HCT116 (cell line): Measurements from ENCODE around the gene FHIT. TPM values are rescaled to one million over a fixed set of nuclear protein-coding genes. Genes with fewer than 3 reads are reported as not detected.

ENCODE experiments used
- ATAC-seq: fragments of 200-7000 bp; cut with Tn5 transposase; 2 replicates; pipeline ENCODE4 v1.9.1; 2020; ENCODE audit warnings: mild to moderate bottlenecking, moderate library complexity
- BruUV-seq: library from RNA; stranded (reverse); fragments of 400-500 nt; replicated peaks from 2 replicates; lab custom pipeline; 2021; lab: Mats Ljungman, UMichigan
- CTCF ChIA-PET: fragments of 300-600 bp; sonication (Branson Sonifier 250); formaldehyde crosslinking; loops from one replicate; lab custom pipeline; 2021; ENCODE audit warnings: antibody characterized with exemption; lab: Charles Lee
- POLR2A ChIA-PET: fragments of 300-600, 350-600 bp; sonication (Branson Sonifier 250); formaldehyde crosslinking; loops from one replicate; lab custom pipeline; 2021; ENCODE audit warnings: antibody characterized with exemption; lab: Charles Lee
- RAD21 ChIA-PET, 2 experiments: fragments of 300-600 bp; sonication (Branson Sonifier 250); formaldehyde crosslinking; loops; one replicate each; lab custom pipeline; 2023; ENCODE audit warnings: low total read pairs in 2 of 2; ENCODE audit not compliant: uncharacterized antibody in 2 of 2, unreplicated experiment in 2 of 2, low non-redundant PET in 1 of 2; lab: Charles Lee
- DNase-seq: peaks from one replicate; pipeline ENCODE4 v3.0.0-alpha.2; 2010; ENCODE audit warnings: low read depth, low spot score
- H2AFZ ChIP-seq: fragments of 200-600 bp; shearing (Covaris generic), sonication (generic); 2 replicates; pipeline ENCODE4 v1.6.1; 2017; ENCODE audit warnings: low read depth, mixed run types, mixed read lengths, antibody characterized with exemption, low read length; ENCODE audit not compliant: poor library complexity, severe bottlenecking
- H3K27ac ChIP-seq: 2 replicates; pipeline ENCODE4 v1.5.1; 2012; ENCODE audit warnings: low read depth, low read length
- H3K27me3 ChIP-seq: fragments of 200-600 bp; sonication (generic); 2 replicates; pipeline ENCODE4 v1.6.1; 2016; ENCODE audit warnings: mixed run types, low read length, mixed read lengths; ENCODE audit not compliant: insufficient read depth
- H3K36me3 ChIP-seq, 2 experiments: fragments of 200-500 bp in 1 of 2; fragments of 200-600 bp in 1 of 2; sonication (Bioruptor generic) in 1 of 2; sonication (generic) in 1 of 2; 2 replicates each; pipeline versions ENCODE4 v1.5.1 to v1.6.1; 2014 to 2016; ENCODE audit warnings: low read length in 2 of 2, inconsistent platforms in 1 of 2, mixed read lengths in 1 of 2, mixed run types in 1 of 2; ENCODE audit not compliant: insufficient read depth in 2 of 2, control insufficient read depth in 1 of 2
- H3K4me1 ChIP-seq, 2 experiments: fragments of 200-600 bp in 1 of 2; sonication (generic) in 1 of 2; 2 replicates each; pipeline versions ENCODE4 v1.5.1 to v1.6.1; 2012 to 2017; ENCODE audit warnings: low read length in 2 of 2, inconsistent platforms in 1 of 2, mild to moderate bottlenecking in 1 of 2, mixed read lengths in 1 of 2, mixed run types in 1 of 2, moderate library complexity in 1 of 2; ENCODE audit not compliant: insufficient read depth in 2 of 2, control insufficient read depth in 1 of 2
- H3K4me2 ChIP-seq: fragments of 200-600 bp; sonication (generic); 2 replicates; pipeline ENCODE4 v1.6.1; 2017; ENCODE audit warnings: mixed run types, low read length, mixed read lengths
- H3K4me3 ChIP-seq, 2 experiments: fragments of 200-600 bp in 1 of 2; sonication (generic) in 1 of 2; replicated peaks in 1 of 2; 2 replicates each; pipeline ENCODE4 v1.5.1; 2011 to 2016; ENCODE audit warnings: low read length in 2 of 2, control low read depth in 1 of 2, low read depth in 1 of 2, mild to moderate bottlenecking in 1 of 2, mixed read lengths in 1 of 2, mixed run types in 1 of 2
- H3K79me2 ChIP-seq: fragments of 200-600 bp; sonication (generic); 2 replicates; pipeline ENCODE4 v1.6.1; 2017; ENCODE audit warnings: mild to moderate bottlenecking, mixed run types, low read length, moderate library complexity, mixed read lengths; ENCODE audit not compliant: insufficient read depth
- H3K9ac ChIP-seq: fragments of 200-600 bp; sonication (generic); 2 replicates; pipeline ENCODE4 v1.6.1; 2016; ENCODE audit warnings: low read length, mixed read lengths
- H3K9me2 ChIP-seq: fragments of 200-600 bp; sonication (generic), shearing (Covaris generic); 2 replicates; pipeline ENCODE4 v1.6.1; 2017; ENCODE audit warnings: mixed run types, mild to moderate bottlenecking, moderate library complexity; ENCODE audit not compliant: insufficient read depth
- H3K9me3 ChIP-seq, 2 experiments: fragments of 200-500 bp in 1 of 2; fragments of 200-600 bp in 1 of 2; sonication (Bioruptor generic) in 1 of 2; sonication (generic) in 1 of 2; 2 replicates each; pipeline ENCODE4 v1.6.1; 2014 to 2017; ENCODE audit warnings: low read length in 2 of 2, mixed read lengths in 2 of 2, inconsistent platforms in 1 of 2, low read depth in 1 of 2, mild to moderate bottlenecking in 1 of 2, mixed run types in 1 of 2, moderate library complexity in 1 of 2; ENCODE audit not compliant: control insufficient read depth in 1 of 2, insufficient read depth in 1 of 2
- H4K20me1 ChIP-seq: fragments of 200-600 bp; sonication (generic), shearing (Covaris generic); 2 replicates; pipeline ENCODE4 v1.6.1; 2017; ENCODE audit warnings: mixed run types, mild to moderate bottlenecking, moderate library complexity; ENCODE audit not compliant: insufficient read depth
- ATF3 ChIP-seq: IDR thresholded peaks from 2 replicates; pipeline ENCODE4 v1.6.1; 2012
- CBX3 ChIP-seq: IDR thresholded peaks from 2 replicates; pipeline ENCODE4 v1.6.1; 2012; ENCODE audit warnings: low read depth
- ELF1 ChIP-seq: IDR thresholded peaks from 2 replicates; pipeline ENCODE4 v1.6.1; 2012; ENCODE audit warnings: low read depth, borderline replicate concordance
- EZH2 ChIP-seq: fragments of 200-600 bp; sonication (generic); IDR thresholded peaks from 2 replicates; pipeline ENCODE4 v1.6.1; 2017; ENCODE audit warnings: antibody characterized with exemption, mixed run types
- JUND ChIP-seq: IDR thresholded peaks from 2 replicates; pipeline ENCODE4 v1.6.1; 2012
- POLR2A ChIP-seq: IDR thresholded peaks from 2 replicates; pipeline ENCODE4 v1.7.0; 2011; ENCODE audit warnings: borderline replicate concordance; ENCODE audit not compliant: insufficient read depth, insufficient read length; ENCODE audit errors: extremely low read depth
- POLR2AphosphoS5 ChIP-seq: IDR thresholded peaks from 2 replicates; pipeline ENCODE4 v1.6.1; 2011; ENCODE audit warnings: mild to moderate bottlenecking, low read depth, low read length, moderate library complexity
- RAD21 ChIP-seq: IDR thresholded peaks from 2 replicates; pipeline ENCODE4 v1.6.1; 2012; ENCODE audit warnings: low read depth, mild to moderate bottlenecking
- REST ChIP-seq: IDR thresholded peaks from 2 replicates; pipeline ENCODE4 v1.6.1; 2012; ENCODE audit warnings: low read depth
- SIN3A ChIP-seq: IDR thresholded peaks from 2 replicates; pipeline ENCODE4 v1.6.1; 2012; ENCODE audit warnings: low read depth
- SP1 ChIP-seq: IDR thresholded peaks from 2 replicates; pipeline ENCODE4 v1.6.1; 2012; ENCODE audit warnings: low read depth
- TCF7L2 ChIP-seq: IDR thresholded peaks from 2 replicates; pipeline ENCODE4 v1.7.0; 2011; ENCODE audit warnings: borderline replicate concordance, inconsistent platforms; ENCODE audit not compliant: insufficient read depth, insufficient read length; ENCODE audit errors: extremely low read depth
- ZBTB33 ChIP-seq: IDR thresholded peaks from 2 replicates; pipeline ENCODE4 v1.6.1; 2011; ENCODE audit warnings: mild to moderate bottlenecking, low read length, moderate library complexity; ENCODE audit not compliant: insufficient replicate concordance; ENCODE audit errors: extremely low read depth
- intact Hi-C: fragments of 100-400 bp; cut with micrococcal nuclease; formaldehyde crosslinking; loops from 2 replicates; pipeline ENCODE4 v1.10.0; 2022
- total RNA-seq: library from RNA; stranded (reverse); gene quantifications from one replicate; pipeline ENCODE4 v1.2.1, GENCODE V29; 2021; ENCODE audit not compliant: unreplicated experiment
- TF ChIP-seq, protein P1 (sequence below), 3 experiments: fragments of 200-600 bp in 1 of 3; sonication (generic) in 1 of 3; IDR thresholded peaks in 2 of 3; conservative IDR thresholded peaks in 1 of 3; 2 replicates each; pipeline ENCODE4 v1.5.1; 2012 to 2017; ENCODE audit warnings: low read depth in 2 of 3, low read length in 2 of 3, antibody characterized with exemption in 1 of 3, borderline replicate concordance in 1 of 3, control low read depth in 1 of 3, mild to moderate bottlenecking in 1 of 3, mixed read lengths in 1 of 3, mixed run types in 1 of 3, moderate library complexity in 1 of 3; ENCODE audit not compliant: insufficient read depth in 1 of 3
- TF ChIP-seq, protein P2 (sequence below): IDR thresholded peaks from 2 replicates; pipeline ENCODE4 v1.6.1; 2012

The FHIT gene
- total RNA-seq, 1 experiment from 2014 or later, result 20.1 TPM

DNA sequence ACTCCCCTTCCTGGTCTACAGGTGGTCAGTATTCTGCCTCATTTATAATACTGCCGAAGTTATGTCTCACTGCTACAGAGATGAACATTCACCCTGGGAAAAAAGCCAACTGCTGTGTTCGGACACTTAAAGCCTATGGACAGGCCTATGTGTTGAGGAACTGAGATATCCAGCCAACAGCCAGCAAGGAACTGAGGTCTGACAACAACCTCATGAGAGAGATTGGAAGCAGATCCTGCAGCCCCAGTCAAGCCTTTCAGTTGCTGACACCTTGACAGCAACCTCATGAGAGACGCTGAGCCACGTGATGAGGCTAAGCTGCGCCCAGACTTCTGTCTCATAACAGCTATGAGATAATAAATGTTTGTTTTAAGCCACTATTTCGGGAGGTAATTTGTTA, 18.2 kb upstream of the FHIT start:
- no peak overlapping the region for H2AFZ ChIP-seq
- H3K27me3 ChIP-seq, result peaks cover 3% of the 10 kb centered on the region
- H3K79me2 ChIP-seq, result no peaks in the 10 kb centered on the region
- no peaks in the 10 kb centered on the region for H3K36me3 ChIP-seq
- no peak overlapping the region for H3K27ac ChIP-seq
- intact Hi-C loops, result no loop called here
- H3K9me3 ChIP-seq, result no peaks in the 10 kb centered on the region
- H3K9ac ChIP-seq, result no peak overlapping the region
- CTCF ChIA-PET, result no interaction called here
- POLR2A ChIA-PET, result no interaction called here
- no TSS peak for BruUV-seq
- H3K4me2 ChIP-seq, result no peak overlapping the region
- no peak for DNase-seq
- TF ChIP-seq ELF1 (no peak), RAD21 (no peak), TCF7L2 (no peak), EZH2 (no peak), CBX3 (no peak), POLR2A (no peak), JUND (no peak), ATF3 (no peak), POLR2AphosphoS5 (no peak), SP1 (no peak), SIN3A (no peak), ZBTB33 (no peak), REST (no peak)
- TF ChIP-seq, protein P1, sequence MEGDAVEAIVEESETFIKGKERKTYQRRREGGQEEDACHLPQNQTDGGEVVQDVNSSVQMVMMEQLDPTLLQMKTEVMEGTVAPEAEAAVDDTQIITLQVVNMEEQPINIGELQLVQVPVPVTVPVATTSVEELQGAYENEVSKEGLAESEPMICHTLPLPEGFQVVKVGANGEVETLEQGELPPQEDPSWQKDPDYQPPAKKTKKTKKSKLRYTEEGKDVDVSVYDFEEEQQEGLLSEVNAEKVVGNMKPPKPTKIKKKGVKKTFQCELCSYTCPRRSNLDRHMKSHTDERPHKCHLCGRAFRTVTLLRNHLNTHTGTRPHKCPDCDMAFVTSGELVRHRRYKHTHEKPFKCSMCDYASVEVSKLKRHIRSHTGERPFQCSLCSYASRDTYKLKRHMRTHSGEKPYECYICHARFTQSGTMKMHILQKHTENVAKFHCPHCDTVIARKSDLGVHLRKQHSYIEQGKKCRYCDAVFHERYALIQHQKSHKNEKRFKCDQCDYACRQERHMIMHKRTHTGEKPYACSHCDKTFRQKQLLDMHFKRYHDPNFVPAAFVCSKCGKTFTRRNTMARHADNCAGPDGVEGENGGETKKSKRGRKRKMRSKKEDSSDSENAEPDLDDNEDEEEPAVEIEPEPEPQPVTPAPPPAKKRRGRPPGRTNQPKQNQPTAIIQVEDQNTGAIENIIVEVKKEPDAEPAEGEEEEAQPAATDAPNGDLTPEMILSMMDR (IDR thresholded peaks at IDR 0.05 in 2 of 3, conservative IDR thresholded peaks at IDR 0.05 in 1 of 3; ENCODE audit: borderline replicate concordance in 1 of 3, insufficient read depth in 1 of 3, low read depth in 2 of 3, low read length in 2 of 3), result no peak
- TF ChIP-seq, protein P2, sequence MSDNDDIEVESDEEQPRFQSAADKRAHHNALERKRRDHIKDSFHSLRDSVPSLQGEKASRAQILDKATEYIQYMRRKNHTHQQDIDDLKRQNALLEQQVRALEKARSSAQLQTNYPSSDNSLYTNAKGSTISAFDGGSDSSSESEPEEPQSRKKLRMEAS, result no peak
- no peak overlapping the region for H3K4me3 ChIP-seq
- no peaks in the 10 kb centered on the region; the same call in 1 of the 2 replicates for H3K9me2 ChIP-seq
- RAD21 ChIA-PET, result no interaction called here
- H3K4me1 ChIP-seq, result no peaks in the 10 kb centered on the region
- H4K20me1 ChIP-seq, result no peaks in the 10 kb centered on the region
- ATAC-seq, result no peak
